Measurements from ENCODE around the gene ZFP90. TPM values are rescaled to one million over a fixed set of nuclear protein-coding genes. Genes with fewer than 3 reads are reported as not detected.

Gene ZFP90
- total and polyA plus RNA-seq, 3 experiments from 2014 or later, result 22.4 to 24.3 (median 24.0) TPM

DNA sequence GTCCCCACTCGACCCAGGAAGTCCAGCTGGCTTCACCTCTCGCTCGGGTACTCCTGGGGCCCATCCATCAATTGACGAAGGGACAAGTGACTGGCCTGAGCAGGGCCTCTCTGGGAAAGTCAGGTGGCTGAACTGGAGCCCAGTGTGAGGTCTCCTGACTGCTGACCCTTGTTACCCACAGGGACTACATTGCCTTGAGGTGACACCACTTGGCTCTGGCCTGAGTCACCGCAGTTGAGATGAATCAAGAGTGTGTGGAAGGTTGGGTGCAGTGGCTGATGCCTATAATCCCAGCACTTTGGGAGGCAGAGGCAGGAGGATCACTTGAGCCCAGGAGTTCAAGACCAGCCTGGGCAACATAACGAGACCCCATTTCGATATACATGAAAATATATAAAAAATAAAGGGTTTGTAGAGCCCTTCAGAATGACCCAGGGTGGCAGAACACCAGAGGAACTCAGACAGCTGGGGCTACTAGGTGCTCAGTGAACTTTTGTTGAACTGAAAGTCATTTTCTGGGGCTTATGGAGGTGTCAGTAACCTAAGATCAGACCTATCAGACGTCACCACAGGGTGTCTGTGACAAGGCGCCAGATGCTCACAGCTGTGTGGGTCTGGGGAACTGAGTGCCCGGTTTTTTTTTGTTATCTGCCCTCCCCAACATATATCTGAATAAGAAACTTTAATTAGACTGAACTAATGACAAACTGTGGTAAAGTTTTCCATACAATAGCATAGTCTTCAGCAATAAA, 14.8 kb upstream of the ZFP90 start:
- H3K4me3 Mint-ChIP-seq, result no peak overlapping the region
- Histone ChIP-seq H3K4me3 (ENCODE audit: low read length) (no peak overlapping the region), H3K9me3 (ENCODE audit: low read length) (no peaks in the 10 kb centered on the region), H3K36me3 (ENCODE audit: insufficient read depth, low read length) (no peaks in the 10 kb centered on the region), H3K27me3 (ENCODE audit: insufficient read depth, low read length, poor library complexity, severe bottlenecking) (no peaks in the 10 kb centered on the region), H3K27ac (ENCODE audit: low read depth, low read length) (no peak overlapping the region), H3K4me1 (ENCODE audit: insufficient read depth, low read length) (peaks cover 10% of the 10 kb centered on the region)
- H3K9me3 Mint-ChIP-seq, result no peaks in the 10 kb centered on the region
- CTCF ChIA-PET, result no interaction called here
- DNase-seq, result no peak
- peaks cover 0 to 7% of the 10 kb centered on the region in 2 donors for H3K27me3 Mint-ChIP-seq
- peaks cover 12 to 16% (median 16%) of the 10 kb centered on the region in 3 donors for H3K4me1 Mint-ChIP-seq
- no peaks in the 10 kb centered on the region for H3K36me3 Mint-ChIP-seq
- peak overlapping the region in 1 of 8 donors; percentile 23 for H3K27ac Mint-ChIP-seq
- POLR2A ChIA-PET, result no interaction called here

DNA sequence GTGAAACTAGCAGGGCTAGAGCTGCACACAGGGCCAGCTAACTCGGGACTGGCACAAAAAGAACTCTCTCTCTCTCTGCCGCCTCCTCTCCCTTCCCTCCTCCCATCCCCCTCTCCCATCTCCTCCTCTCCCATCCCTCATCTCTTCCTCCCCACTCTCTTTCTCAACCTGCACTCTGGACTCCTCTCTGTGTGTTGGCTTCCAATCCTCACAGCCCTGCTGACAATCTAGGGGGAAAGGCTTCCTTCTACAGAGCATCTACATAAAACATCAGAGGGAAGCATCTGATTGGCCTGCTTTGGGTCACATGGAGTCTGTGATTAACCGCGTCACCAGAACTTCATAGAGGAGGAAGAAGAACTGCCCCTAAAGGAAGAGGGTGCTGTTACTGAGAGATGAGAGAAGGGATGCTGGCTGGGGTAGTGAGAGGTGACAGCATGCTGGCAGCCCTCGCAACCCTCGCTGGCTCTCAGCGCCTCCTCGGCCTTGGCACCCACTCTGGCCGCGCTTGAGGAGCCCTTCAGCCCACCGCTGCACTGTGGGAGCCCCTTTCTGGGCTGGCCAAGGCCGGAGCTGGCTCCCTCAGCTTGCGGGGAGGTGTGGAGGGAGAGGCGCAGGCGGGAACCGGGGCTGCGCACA, 12.8 kb upstream of the ZFP90 start:
- CTCF ChIA-PET, result interaction anchor here (3.1 to 4.9 kb wide), 2 partner anchors 13 to 598 kb away, joined by 27 to 29 read pairs; partner anchors contain the start of gene ZFP90
- Mint-ChIP-seq H3K4me3 (no peak overlapping the region), H3K9me3 (no peaks in the 10 kb centered on the region), H3K36me3 (peaks cover 0 to 2% (median 0%) of the 10 kb centered on the region in 3 donors), H3K4me1 (peaks cover 13 to 22% (median 19%) of the 10 kb centered on the region in 3 donors), H3K27ac (peak overlapping the region in 1 of 8 donors; percentile 63), H3K27me3 (peaks cover 0 to 5% of the 10 kb centered on the region in 2 donors)
- Histone ChIP-seq H3K27ac (ENCODE audit: low read depth, low read length) (no peak overlapping the region), H3K9me3 (ENCODE audit: low read length) (no peaks in the 10 kb centered on the region), H3K4me3 (ENCODE audit: low read length) (no peak overlapping the region), H3K27me3 (ENCODE audit: insufficient read depth, low read length, poor library complexity, severe bottlenecking) (no peaks in the 10 kb centered on the region), H3K36me3 (ENCODE audit: insufficient read depth, low read length) (no peaks in the 10 kb centered on the region), H3K4me1 (ENCODE audit: insufficient read depth, low read length) (peaks cover 19% of the 10 kb centered on the region)
- POLR2A ChIA-PET, result no interaction called here
- no peak for DNase-seq

DNA sequence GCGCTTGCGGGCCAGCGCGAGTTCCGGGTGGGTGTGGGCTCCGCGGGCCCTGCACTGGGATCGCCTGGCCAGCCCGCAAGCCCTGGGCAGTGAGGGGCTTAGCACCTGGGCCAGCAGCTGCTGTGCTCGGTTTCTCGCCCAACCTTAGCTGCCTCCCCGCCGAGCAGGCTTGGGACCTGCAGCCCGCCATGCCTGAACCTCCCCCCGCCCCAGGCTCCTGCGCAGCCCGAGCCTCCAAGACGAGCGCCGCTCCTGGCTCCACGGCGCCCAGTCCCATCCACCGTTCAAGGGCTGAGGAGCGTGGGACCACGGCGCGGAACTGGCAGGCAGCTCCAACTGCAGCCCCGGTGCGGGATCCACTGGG, 12.3 kb upstream of the ZFP90 start:
- Histone ChIP-seq H3K27ac (ENCODE audit: low read depth, low read length) (no peak overlapping the region), H3K4me3 (ENCODE audit: low read length) (no peak overlapping the region), H3K36me3 (ENCODE audit: insufficient read depth, low read length) (no peaks in the 10 kb centered on the region), H3K4me1 (ENCODE audit: insufficient read depth, low read length) (peaks cover 19% of the 10 kb centered on the region), H3K27me3 (ENCODE audit: insufficient read depth, low read length, poor library complexity, severe bottlenecking) (no peaks in the 10 kb centered on the region), H3K9me3 (ENCODE audit: low read length) (no peaks in the 10 kb centered on the region)
- POLR2A ChIA-PET, result no interaction called here
- peaks cover 0 to 2% (median 0%) of the 10 kb centered on the region in 3 donors for H3K36me3 Mint-ChIP-seq
- H3K27me3 Mint-ChIP-seq, result peaks cover 0 to 5% of the 10 kb centered on the region in 2 donors
- no peak overlapping the region for H3K27ac Mint-ChIP-seq
- DNase-seq, result no peak
- CTCF ChIA-PET, result interaction anchor here (1.2 to 4.9 kb wide), 7 partner anchors 11 to 597 kb away, joined by 4 to 55 read pairs (median 12); partner anchors contain the start of genes TANGO6 and ZFP90
- no peak overlapping the region for H3K4me3 Mint-ChIP-seq
- H3K9me3 Mint-ChIP-seq, result no peaks in the 10 kb centered on the region
- peaks cover 13 to 22% (median 19%) of the 10 kb centered on the region in 3 donors for H3K4me1 Mint-ChIP-seq

DNA sequence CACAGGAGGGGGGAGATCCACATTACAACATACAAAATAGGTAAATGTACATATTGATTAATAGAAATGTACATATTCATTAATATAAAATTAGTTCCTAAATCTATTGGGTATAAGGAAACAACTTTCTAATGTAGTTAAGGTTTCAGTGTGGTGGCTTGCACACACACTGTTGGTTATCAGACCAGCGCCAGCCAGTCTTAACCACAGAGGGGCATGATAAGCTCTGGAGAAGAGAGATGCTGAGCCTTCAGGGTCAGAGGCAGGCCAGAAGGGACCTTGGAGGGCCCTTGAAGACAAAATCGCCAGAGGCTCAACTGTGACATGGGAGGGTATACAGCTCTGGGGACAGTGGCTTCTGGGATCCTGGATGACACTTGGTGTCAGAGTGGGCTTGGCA, 10.9 kb upstream of the ZFP90 start:
- H3K27me3 ChIP-seq (ENCODE audit: insufficient read depth, low read length, poor library complexity, severe bottlenecking), result no peaks in the 10 kb centered on the region
- DNase-seq, result no peak
- H3K4me1 ChIP-seq (ENCODE audit: insufficient read depth, low read length), result peaks cover 19% of the 10 kb centered on the region
- H3K4me1 Mint-ChIP-seq, result peaks cover 13 to 22% (median 19%) of the 10 kb centered on the region in 3 donors
- H3K27ac Mint-ChIP-seq, result peak overlapping the region in 2 of 8 donors; percentile 83 to 86
- peak overlapping the region in 1 of 7 donors; percentile 91 for H3K4me3 Mint-ChIP-seq
- H3K36me3 Mint-ChIP-seq, result peaks cover 0 to 2% (median 0%) of the 10 kb centered on the region in 3 donors
- H3K36me3 ChIP-seq (ENCODE audit: insufficient read depth, low read length), result no peaks in the 10 kb centered on the region
- POLR2A ChIA-PET, result no interaction called here
- H3K9me3 ChIP-seq (ENCODE audit: low read length), result no peaks in the 10 kb centered on the region
- H3K27me3 Mint-ChIP-seq, result peaks cover 0 to 4% of the 10 kb centered on the region in 2 donors
- no peak overlapping the region for H3K27ac ChIP-seq (ENCODE audit: low read depth, low read length)
- CTCF ChIA-PET, result interaction anchor here (0.8 to 4.9 kb wide), 15 partner anchors 7 to 596 kb away, joined by 3 to 55 read pairs (median 4); partner anchors contain the start of genes TANGO6 and ZFP90
- H3K9me3 Mint-ChIP-seq, result no peaks in the 10 kb centered on the region
- no peak overlapping the region for H3K4me3 ChIP-seq (ENCODE audit: low read length)

DNA sequence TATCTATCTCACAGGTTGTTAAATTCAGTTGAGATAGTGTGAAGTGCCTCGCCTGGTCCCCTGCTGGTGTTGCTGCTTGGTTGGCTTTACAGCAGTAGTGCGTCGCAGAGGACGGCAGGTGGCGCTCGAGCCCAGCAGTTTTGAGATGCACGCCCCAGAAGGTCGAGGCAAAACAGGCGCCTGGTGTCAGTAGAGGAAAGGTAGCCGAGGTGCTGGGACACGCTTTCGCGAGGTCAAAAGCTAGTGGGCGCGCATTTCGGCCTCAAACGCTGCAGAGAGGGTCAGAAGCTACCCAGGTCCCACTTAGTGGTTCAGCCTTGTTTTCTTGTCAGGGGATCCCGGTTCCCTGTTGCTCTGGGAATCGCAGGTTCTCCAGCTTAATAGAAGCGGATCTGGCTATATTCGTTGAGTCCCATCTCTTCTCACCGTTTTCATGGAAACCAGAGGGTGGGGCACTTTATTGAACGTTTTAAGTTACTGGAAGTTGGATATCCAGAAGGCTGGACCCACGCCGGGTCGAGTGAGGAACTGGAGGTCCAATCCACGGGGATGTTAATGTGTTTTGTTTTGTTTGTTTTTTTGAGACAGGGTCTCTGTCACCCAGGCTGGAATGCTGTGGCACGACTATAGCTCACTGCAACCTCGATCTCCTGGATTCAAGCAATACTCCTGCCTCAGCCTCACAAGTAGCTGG, 10.3 kb upstream of the ZFP90 start:
- Histone ChIP-seq H3K4me3 (ENCODE audit: low read length) (no peak overlapping the region), H3K36me3 (ENCODE audit: insufficient read depth, low read length) (no peaks in the 10 kb centered on the region), H3K9me3 (ENCODE audit: low read length) (no peaks in the 10 kb centered on the region), H3K27me3 (ENCODE audit: insufficient read depth, low read length, poor library complexity, severe bottlenecking) (no peaks in the 10 kb centered on the region), H3K27ac (ENCODE audit: low read depth, low read length) (no peak overlapping the region), H3K4me1 (ENCODE audit: insufficient read depth, low read length) (peaks cover 19% of the 10 kb centered on the region)
- H3K4me3 Mint-ChIP-seq, result peak overlapping the region; percentile 76 to 94 (median 87)
- H3K9me3 Mint-ChIP-seq, result peaks cover 0 to 4% (median 0%) of the 10 kb centered on the region in 5 donors
- H3K27ac Mint-ChIP-seq, result peak overlapping the region in 7 of 8 donors; percentile 45 to 88 (median 70)
- ChIA-PET CTCF (interaction anchor here (0.6 to 4.9 kb wide), 24 partner anchors 8 to 604 kb away, joined by 3 to 55 read pairs (median 4); partner anchors contain the start of genes CHTF8, TANGO6, UTP4 and ZFP90), POLR2A (no interaction called here)
- peaks cover 13 to 22% (median 19%) of the 10 kb centered on the region in 3 donors for H3K4me1 Mint-ChIP-seq
- peak; percentile 80 to 91 (median 83) for DNase-seq
- no peaks in the 10 kb centered on the region for H3K27me3 Mint-ChIP-seq
- peaks cover 0 to 4% (median 2%) of the 10 kb centered on the region in 3 donors for H3K36me3 Mint-ChIP-seq

DNA sequence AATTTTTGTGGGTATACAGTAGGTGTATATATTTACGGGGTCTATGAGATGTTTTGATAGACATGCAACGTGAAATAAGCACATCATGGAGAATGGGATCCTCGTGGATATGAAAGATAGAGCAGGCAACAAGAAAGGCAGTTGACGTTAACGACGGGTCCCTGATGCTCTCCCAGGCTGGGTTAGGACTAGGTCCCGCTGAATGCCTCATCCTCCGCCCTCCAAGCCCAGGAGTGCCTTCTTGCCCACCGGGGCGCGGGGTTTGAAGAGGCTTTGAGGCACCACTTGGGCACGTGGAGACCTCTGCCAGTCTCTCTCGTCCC, 9.5 kb upstream of the ZFP90 start:
- H3K9me3 ChIP-seq (ENCODE audit: low read length), result no peaks in the 10 kb centered on the region

DNA sequence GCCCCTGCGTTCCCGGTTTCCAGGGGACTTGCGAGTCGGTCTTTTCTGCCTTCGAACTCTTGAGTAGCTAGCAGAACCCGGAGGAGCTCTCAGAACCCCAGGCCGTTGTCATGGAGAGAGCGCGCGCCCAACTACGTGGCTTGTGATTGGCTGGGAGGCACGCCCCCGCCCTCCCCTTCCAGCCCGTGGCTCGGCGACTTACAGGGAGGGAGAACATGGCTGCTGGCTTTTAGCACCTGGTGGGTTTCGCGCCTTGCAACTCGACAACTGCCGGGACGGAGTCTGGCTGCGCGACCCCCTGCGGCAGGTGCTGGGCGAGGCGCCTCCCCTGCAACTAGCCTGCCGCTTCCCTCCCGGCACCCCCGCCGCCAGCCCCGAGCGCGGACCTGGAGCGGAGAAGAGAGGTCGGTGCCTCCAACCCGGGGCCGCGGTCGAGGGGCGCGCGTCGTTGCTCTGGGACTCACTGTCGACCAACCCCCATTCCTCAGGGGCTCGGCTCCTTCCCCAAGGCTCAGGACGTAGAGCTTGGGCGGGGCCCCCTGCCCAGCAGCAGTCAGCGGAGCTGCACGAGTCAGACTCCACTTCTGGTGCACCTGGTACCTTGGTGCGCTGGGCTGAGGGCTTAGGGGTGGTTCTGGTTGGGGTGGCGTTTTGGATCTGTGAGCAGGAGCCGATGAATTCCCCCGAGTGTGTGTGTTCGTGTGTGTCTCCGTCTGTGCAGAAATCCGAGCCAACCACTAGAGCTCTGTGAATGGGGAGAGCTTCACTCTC, 9.0 kb upstream of the ZFP90 start:
- H3K4me1 ChIP-seq (ENCODE audit: insufficient read depth, low read length), result peaks cover 19% of the 10 kb centered on the region
- Mint-ChIP-seq H3K36me3 (peaks cover 0 to 8% (median 3%) of the 10 kb centered on the region in 3 donors), H3K9me3 (peaks cover 0 to 5% (median 0%) of the 10 kb centered on the region in 5 donors), H3K4me3 (peak overlapping the region; percentile 85 to 94 (median 87)), H3K27ac (peak overlapping the region in 7 of 8 donors; percentile 54 to 91 (median 86)), H3K4me1 (peaks cover 13 to 22% (median 19%) of the 10 kb centered on the region in 3 donors), H3K27me3 (no peaks in the 10 kb centered on the region)
- no peaks in the 10 kb centered on the region for H3K27me3 ChIP-seq (ENCODE audit: insufficient read depth, low read length, poor library complexity, severe bottlenecking)
- peak overlapping the region; percentile 4 for H3K27ac ChIP-seq (ENCODE audit: low read depth, low read length)
- ChIA-PET POLR2A (interaction anchor here (0.7 kb wide), 1 partner anchor 9 kb away, joined by 3 read pairs; the partner anchor contains the start of gene ZFP90), CTCF (interaction anchor here (1.0 to 4.9 kb wide), 8 partner anchors 9 to 594 kb away, joined by 3 to 55 read pairs (median 9); partner anchors contain the start of gene TANGO6)
- H3K36me3 ChIP-seq (ENCODE audit: insufficient read depth, low read length), result no peaks in the 10 kb centered on the region
- peak; percentile 76 to 92 (median 80) for DNase-seq
- no peaks in the 10 kb centered on the region for H3K9me3 ChIP-seq (ENCODE audit: low read length)
- peak overlapping the region; percentile 54 for H3K4me3 ChIP-seq (ENCODE audit: low read length)

More for the DNA sequence above, 9.5 kb upstream of the ZFP90 start:
- peak overlapping the region in 7 of 8 donors; percentile 54 to 91 (median 86) for H3K27ac Mint-ChIP-seq
- peaks cover 13 to 22% (median 19%) of the 10 kb centered on the region in 3 donors for H3K4me1 Mint-ChIP-seq
- peaks cover 0 to 5% (median 0%) of the 10 kb centered on the region in 5 donors for H3K9me3 Mint-ChIP-seq
- peak overlapping the region; percentile 4 for H3K27ac ChIP-seq (ENCODE audit: low read depth, low read length)
- H3K27me3 ChIP-seq (ENCODE audit: insufficient read depth, low read length, poor library complexity, severe bottlenecking), result no peaks in the 10 kb centered on the region
- H3K4me1 ChIP-seq (ENCODE audit: insufficient read depth, low read length), result peaks cover 19% of the 10 kb centered on the region
- ChIA-PET POLR2A (interaction anchor here (0.7 kb wide), 1 partner anchor 10 kb away, joined by 3 read pairs; the partner anchor contains the start of gene ZFP90), CTCF (interaction anchor here (1.0 to 4.9 kb wide), 10 partner anchors 9 to 595 kb away, joined by 3 to 55 read pairs (median 9); partner anchors contain the start of gene ZFP90)
- H3K27me3 Mint-ChIP-seq, result no peaks in the 10 kb centered on the region
- peak overlapping the region; percentile 85 to 94 (median 87) for H3K4me3 Mint-ChIP-seq
- H3K36me3 Mint-ChIP-seq, result peaks cover 0 to 5% (median 3%) of the 10 kb centered on the region in 3 donors
- no peak for DNase-seq
- H3K36me3 ChIP-seq (ENCODE audit: insufficient read depth, low read length), result no peaks in the 10 kb centered on the region
- H3K4me3 ChIP-seq (ENCODE audit: low read length), result peak overlapping the region; percentile 54

Measured in CD8-positive, alpha-beta memory T cell (primary cell).